GM18502 (cell line): ENCODE measurements around the gene HMCN2.
"Not testable (repeated sequence)": the region's sequence is repeated elsewhere in the genome, so short reads cannot be mapped to it uniquely, and the experiment has no call there.

Source experiments
- ATAC-seq: cut with Tn5 transposase; IDR thresholded peaks from one replicate; pipeline ENCODE4 v1.9.1; 2021; ENCODE audit warnings: mild to moderate bottlenecking; ENCODE audit not compliant: unreplicated experiment, poor library complexity

Gene HMCN2

DNA sequence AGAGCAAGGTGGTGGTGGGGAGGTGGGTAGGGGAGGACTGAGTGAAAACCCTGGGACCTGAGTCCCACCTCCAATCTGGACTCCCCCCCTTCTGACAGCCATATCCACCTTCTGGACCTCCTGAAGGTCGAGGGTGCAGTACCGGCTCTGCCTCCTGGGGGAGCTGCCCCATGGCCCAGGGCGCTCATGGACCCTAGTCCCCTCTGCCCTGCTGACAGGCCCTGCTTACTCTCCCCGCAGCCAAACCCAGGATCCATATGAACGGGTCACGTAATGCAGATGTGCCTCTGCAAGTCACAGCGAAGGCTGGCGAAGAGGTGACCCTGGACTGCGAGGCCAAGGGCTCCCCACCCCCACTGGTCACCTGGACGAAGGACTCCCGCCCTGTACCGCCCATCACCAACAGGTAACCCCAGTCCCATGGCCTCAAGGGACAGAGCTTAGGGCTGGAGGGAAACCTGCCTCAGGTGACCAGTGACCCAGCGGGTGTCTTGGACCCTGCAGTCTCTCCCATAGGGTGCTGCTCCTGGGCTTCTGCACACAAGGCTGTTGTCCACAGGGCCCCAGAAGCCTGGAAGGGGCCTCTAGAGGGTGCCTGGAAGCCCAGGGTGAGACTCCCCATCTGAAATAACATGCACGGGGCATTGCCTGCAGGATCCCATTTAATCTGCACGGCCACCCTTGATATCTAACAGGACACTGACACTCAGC, 61.7 kb downstream of the HMCN2 start:
- no peak for ATAC-seq

DNA sequence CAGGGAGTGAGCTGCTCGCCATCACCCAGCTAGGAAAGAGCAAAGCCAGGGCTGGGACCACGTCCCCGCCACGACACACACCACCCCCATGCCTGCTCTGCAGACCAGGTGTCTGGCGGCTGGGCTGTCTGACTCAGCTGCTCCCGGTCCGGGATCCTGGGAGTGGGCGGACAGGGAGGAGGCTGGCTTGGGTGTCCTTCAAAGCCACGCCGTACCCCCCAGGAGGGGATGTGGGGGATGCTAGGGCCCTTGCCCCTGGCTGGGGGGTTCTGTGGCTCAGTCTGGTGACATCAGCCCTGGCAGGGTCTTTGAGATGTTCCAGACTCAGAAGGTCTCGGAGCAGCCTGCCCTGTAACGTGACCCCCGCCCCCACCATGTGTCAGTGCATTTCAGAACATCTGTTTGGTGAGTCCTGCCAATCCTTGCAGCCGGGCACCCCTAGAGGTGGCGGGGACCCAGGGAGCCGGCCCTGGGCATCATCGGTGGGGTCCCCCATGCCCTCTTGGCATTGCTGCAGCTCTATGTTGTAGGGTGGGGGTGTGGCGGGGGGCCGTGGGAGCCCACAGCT, 62.3 kb downstream of the HMCN2 start:
- ATAC-seq = no peak

DNA sequence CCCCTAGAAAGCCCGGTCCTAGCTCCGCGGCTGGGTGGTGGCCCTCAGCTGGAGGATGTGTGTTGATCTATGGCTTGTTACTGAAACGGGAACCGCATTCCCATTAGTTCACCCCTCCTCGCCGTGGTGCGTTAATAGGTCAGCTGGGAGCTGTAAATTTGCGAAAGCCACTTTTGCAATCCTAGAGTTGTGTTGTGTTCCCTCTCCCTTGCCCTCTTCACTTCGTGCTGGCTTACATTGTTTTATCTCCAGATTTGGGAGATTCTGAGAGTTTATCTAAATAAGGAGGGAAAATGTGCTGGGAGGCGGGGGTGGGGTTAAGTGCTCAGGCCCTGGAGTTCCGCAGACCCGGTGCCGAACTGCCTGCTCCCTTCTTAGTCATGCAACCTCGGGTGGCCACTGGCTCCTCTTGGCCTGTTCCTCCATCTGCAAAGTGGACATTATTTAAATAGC, 62.8 kb downstream of the HMCN2 start:
- ATAC-seq = no peak

DNA sequence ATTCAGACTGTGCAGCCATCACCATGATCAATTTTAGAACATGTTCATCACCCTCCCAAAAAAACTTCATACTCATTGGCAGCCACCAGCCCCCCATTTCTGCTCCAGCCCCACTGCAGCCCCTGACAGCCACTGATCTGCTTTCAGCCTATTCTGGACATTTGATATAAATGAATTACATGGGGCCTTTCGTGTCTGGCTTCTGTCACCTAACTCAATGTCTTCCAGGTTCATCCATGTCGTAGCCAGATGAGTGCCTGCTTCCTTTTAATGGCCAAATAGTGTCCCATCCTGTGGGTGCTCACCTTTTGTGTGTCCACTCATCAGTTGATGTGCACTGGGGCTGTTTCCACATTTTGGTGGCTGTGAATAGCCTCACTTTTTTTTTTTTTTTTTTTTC, 63.5 kb downstream of the HMCN2 start:
- no peak for ATAC-seq

DNA sequence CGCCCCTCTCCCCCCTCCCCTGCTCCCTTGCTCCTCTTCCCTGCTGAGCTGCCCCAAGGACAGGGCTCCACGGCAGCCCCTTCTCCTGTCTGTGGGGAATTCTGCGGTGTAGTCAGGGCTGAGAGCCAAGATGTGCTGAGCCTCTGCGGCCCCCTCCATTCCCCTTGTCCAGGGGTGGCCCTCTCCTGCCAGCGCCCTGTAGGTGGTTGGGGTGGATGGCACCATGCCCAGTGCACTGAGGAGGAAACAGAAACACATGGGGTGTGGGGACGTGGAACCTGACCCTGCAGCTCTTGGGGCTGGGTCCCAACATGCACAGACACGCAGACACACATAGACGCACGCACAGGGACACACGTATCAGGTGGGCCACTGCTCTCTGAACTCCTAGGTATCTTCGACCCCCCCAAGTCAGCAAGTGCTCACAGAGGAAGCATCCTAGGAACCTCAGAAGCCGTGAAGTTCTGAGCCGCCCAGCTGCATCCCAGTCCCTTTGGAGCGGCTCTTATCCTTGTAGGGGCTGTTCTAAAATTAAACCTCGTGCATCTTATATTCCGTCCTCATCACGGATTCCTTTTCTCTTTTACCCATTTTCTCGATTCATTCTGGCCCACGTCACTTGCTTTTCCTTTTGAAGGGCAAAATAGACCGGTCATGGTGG, 64.8 kb downstream of the HMCN2 start:
- no peak for ATAC-seq

DNA sequence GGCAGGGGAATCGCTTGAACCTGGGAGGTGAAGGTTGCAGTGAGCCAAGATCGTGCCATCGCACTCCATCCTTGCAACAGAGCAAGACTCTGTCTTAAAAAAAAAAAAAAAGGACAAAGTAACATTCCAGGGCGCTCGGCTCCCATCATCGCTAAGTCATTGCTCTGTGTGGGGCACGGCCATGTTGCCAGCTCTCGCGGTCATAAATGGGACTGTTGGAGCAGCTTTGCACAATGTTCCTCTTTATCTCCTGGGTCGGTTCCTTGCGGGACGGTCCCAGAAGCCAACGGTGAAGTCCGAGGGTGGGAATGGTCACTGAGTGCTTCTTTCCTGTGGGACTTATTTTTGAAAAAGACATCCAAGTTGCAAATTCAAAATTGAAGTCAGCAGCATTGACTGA, 65.5 kb downstream of the HMCN2 start:
- ATAC-seq = no peak

DNA sequence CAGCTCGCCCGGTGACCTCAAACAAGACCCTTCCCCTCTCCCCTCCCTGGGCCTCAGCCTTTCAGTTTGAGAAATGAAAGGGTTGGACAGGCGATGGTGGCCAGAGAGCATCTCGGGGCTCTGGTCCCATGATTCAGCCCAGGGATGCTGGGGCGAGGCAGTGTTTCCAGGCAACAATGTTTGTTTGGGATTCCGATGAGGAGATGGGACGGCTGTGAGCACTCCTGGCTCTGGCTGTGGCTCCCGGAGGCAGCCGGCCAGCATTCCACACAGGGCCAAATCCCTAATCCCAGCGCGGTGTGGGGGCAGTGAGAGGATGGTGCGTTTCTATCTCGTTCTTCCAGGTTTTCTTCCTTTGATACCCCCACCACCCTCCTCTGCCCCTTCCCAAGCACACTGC, 66.0 kb downstream of the HMCN2 start:
- ATAC-seq = no peak

DNA sequence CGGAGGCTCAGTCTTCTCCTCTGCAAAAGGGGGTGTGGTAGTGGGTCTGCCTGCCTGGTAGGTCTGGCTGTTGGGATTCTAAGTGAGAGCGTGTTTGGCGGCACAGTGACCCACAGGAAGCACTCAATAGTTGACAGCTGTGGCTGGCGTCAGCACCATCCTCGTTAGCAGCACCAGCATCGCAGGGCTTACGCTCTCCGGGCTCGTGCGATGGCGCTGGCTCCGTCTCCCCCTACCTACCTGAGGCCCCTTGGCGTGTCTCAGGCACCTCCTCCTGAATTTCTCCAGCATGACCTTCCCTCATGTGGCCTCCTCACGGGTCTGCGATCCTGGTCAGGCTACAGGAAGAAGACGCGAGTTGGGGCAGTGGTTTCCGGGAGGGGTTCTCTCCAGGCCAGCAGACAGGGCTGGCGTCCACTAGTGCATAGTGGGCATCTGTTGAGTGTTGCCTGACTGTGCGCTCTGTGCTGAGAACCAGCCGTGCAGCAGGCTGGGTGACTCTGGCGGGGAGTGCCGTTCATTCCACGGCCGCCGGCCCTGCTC, 66.9 kb downstream of the HMCN2 start:
- ATAC-seq = no peak

DNA sequence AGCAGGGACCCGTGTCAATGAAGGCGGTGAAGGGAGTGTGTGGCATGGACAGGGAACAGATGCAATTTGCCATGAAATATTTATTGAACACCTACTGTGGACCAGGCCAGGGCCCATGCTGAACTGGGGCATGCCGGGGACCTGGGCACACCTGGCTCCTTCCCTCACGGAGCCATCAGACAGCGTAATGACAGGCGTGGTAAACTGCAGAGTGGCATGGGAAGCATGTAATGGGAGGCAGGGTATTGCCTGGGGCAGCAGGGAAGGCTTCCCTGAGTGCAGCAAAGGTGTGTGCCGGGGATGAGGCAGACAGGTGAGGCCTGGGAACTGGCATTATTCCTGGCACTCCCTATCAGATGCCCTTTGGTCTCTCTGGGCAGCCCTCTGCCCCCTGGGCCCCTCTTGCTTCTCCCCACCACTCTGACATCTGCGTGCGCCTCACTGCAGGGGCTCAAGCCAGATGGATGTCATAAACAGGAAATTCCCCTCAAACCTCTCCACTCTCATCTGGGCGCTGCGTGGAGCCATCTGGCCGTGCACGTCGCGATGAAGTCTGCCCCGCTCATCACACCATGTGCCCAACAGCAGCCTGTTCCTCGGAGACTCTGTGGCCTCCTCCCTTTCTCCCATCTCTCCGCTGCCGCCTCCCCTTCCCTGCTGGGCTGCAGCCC, 67.6 kb downstream of the HMCN2 start:
- no peak for ATAC-seq

DNA sequence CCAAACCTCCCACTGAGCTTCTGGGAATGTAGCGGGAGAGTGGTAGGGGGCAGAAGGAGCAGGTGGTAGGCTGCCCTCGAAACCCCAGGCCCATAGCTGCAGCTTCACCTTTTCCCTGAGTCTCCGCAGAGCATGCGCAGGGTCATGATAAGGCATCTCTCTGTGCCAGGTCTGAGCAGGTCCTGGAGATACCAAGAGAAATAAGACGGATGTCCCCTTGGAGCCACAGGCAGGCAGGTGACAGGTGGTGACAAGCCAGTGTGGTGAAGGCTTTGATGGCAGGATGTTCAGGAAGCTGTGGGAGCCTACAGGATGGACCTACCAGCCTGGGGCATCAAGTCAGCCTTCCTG, 68.1 kb downstream of the HMCN2 start:
- no peak for ATAC-seq

DNA sequence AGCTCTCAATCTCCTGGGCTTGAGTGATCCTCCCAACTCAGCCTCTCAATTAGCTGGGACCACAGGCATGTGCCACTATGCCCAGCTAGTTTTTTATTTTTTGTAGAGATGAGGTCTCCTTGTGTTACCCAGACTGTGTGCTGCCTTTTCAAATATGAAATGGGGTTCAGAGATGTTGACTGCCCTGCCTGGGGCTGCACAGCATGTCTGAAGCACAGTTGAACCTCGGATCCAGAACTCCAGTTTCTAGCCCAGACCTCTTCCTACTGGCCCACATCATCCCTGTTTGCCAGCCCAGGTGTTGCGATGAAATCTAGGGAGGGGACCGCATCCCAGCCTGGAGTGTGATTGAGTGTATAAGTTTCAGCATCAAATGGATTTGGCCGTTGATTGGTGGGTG, 69.4 kb downstream of the HMCN2 start:
- no peak for ATAC-seq

DNA sequence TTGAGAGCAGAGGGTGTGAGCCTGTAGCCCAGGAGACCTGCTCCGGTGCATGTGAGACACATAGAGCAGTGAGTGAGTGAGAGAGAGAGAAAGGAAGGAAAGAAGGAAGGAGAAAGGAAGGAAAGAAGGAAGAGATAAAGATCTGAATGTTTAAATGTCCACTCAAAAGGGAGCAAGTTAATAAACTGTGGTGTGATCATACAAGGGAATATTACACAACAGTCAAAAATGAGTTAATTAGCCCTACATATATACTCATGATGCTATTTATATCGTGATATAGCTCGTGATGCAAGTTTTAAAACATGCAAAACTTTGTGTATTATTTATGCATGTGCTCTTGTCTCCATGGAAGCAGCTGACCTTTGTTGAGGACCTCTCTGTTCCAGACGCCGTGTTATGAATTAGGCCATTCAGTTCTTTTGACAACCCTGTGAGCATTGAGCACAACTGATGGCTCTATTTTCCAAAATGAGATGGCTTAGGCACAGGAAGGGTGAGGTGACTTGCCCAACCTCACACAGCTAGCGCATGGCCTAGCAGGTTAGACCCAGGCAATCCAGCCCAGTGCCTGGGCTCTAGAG, 70.6 kb downstream of the HMCN2 start:
- ATAC-seq = no peak

DNA sequence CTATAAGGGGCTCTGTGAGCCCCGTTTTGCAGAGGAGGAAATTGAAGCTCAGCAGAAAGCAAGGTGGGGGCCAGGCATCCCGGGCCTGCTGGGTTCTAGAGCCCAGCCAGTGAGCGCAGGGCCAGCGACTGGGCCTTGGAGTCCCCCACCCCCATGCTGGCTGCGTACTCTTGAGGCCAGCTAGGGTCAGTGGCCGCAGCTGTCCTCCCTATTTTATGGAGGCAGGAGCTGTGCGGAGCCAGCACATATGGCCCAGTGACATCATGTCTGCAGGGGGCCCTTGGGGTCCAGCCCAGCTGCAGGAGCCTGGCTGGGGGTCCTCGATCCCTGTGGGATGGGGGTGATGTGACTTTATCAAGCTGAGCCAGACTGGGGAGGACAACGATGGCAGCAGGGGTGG, 71.3 kb downstream of the HMCN2 start:
- ATAC-seq = no peak

DNA sequence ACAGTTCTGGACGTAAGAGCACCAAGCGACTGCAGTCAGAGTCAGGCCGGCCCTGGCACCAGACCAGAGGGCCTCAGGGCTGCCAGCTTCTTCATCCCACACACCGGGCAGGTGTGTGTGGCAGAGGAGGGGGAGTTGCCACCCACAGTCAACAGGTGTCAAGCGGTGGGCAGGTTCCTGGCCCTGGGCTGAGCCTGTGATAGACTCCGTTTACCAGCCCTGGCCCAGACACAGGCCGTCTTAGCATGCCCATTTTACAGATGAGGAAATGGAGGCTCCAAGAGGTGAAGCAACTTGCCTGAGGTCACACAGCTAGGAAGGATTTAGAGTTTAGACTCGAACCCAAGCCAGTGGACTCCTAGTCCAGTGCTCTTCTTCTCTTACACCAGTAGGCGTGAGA, 71.8 kb downstream of the HMCN2 start:
- no peak for ATAC-seq

DNA sequence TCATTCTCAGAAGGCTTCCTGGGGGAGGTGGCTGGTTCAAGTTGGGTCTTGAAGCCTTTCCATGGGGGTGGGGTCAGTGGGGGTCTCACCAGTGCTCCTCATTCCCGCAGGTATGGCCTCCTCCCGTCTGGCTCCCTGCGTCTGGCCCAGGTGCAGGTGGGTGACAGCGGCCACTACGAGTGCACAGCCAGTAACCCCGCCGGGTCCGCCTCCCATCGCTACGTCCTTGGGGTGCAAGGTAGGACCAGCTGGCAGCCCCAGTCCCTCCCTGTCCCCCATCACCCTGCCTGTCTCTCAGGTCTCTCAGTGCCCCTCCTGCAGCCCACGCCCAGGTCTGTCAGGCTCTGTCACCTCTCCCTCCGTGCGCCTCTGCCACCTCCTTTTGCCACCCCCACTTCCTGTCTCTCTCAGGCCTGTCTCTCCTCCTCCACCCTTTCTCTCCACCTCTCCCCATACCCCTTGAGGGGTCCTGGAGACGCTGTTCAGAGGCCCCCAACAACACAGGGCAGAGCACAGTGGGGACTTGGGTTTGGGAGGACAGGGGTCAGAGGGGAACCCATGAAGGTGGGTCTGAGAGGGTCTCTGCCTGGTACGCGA, 72.3 kb downstream of the HMCN2 start:
- ATAC-seq = no peak

DNA sequence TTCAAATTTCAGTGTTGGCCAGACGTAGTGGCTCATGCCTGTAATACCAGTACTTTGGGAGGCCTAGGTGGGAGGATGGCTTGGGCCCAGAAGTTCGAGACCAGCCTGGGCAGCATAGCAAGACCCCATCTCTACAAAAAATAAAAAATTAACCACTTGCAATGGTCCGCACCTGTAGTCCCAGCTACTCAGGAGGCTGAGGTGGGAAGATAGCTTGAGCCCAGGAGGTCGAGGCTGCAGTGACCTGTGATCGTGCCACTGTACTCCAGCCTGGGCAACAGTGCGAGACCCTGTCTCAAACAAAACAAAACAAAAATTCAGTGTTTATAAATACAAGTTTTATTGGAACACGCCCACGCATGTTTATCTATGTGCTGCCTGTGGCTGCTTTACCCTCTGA, 73.3 kb downstream of the HMCN2 start:
- ATAC-seq = not testable (repeated sequence)

DNA sequence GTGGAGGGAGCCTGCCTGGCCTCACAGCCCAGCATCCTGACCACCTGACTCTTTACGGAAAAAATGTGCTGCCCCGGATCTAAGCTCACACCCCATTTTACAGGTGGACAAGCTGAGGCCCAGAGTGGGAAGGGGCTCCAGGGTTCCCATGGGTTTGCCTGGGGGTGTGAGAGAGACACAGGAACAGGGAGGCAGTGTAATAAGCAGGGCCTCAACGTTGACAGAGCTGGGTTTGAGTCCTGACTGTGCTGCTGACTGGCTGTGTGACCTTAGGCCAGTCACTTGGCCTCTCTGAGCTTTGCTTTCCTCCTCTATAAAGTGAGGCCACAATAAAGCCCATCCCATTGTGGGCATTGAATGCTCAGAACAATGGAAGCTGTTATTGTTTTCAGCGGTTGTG, 73.7 kb downstream of the HMCN2 start:
- no peak for ATAC-seq

DNA sequence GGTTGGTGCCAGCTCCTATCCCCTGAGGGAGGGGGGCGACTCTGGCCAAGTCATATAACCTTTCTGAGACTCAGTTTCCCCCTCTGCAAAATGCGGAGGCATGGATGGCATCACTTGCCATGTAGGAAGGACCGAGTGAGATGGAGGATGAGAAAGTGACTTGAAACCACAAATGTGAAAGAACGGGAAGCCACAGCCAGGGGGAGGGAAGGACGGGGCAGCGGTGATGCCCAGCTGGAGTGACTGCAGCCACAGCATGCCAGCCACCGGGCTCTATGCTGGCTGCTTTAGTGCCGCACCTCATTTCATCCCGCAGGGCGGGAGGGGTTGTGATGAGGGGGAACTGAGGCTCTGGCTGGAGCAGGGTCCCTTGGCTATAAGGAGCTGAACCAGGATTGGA, 74.5 kb downstream of the HMCN2 start:
- no peak for ATAC-seq

DNA sequence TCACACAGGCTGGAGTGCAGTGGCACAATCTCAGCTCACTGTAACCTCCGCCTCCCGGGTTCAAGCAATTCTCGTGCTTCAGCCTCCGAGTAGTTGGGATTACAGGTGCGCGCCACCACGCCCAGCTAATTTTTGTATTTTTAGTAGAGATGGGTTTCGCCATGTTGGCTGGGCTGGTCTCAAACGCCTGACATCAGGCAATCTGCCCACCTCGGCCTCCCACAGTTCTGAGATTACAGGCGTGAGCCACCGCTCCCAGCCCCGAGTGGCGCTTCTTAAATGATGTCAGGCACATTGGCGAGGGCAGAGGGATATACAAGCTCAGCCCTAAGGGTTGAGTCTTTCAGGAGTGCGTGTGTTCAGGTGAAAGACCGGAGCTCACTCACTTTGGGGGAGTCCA, 75.0 kb downstream of the HMCN2 start:
- not testable (repeated sequence) for ATAC-seq

DNA sequence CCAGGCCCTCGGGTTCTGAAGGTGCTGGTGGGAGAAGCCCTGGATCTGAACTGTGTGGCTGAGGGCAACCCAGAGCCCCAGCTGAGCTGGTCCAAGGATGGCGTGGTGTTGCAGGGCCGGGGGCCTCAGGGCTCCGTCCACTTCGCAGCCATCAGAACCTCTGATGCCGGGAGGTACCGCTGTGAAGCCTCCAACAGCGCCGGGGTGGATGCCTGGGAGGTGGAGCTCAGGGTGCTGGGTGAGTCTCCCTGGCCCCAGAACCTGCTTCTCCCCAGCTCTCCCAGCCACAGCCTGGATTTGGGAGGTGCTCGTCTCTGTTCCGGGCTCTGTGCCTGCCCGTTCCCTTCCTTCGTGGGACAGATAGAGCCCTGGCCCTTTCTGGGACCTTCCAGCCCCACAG, 75.6 kb downstream of the HMCN2 start:
- no peak for ATAC-seq
